Panc1 (cell line): ENCODE results near the gene DAD1. TPM values are rescaled to one million over a fixed set of nuclear protein-coding genes. Genes with fewer than 3 reads are reported as not detected.

Source experiments
- ATAC-seq: fragments of 200-7000 bp; cut with Tn5 transposase; 2 replicates; pipeline ENCODE4 v1.9.1; 2020; ENCODE audit warnings: mild to moderate bottlenecking, moderate library complexity
- BruUV-seq: library from RNA; stranded (reverse); fragments of 400-500 nt; replicated peaks from 2 replicates; lab custom pipeline; 2021; lab: Mats Ljungman, UMichigan
- CTCF ChIA-PET: fragments of 300-600 bp; sonication (Branson Sonifier 250); formaldehyde crosslinking; loops from one replicate; lab custom pipeline; 2022; ENCODE audit warnings: antibody characterized with exemption; lab: Charles Lee
- POLR2A ChIA-PET: fragments of 300-600 bp; sonication (Branson Sonifier 250); formaldehyde crosslinking; loops from one replicate; lab custom pipeline; 2022; ENCODE audit warnings: antibody characterized with exemption; lab: Charles Lee
- DNase-seq: peaks from one replicate; pipeline ENCODE4 v3.0.0-alpha.2; 2010; ENCODE audit warnings: low read depth, low spot score
- H3K27ac ChIP-seq: 2 replicates; pipeline ENCODE4 v1.5.1; 2011; ENCODE audit warnings: mild to moderate bottlenecking, low read length, inconsistent platforms
- H3K27me3 ChIP-seq: fragments of 200-500 bp; sonication (Bioruptor generic); 2 replicates; pipeline ENCODE4 v1.6.0; 2014; ENCODE audit warnings: low read length, inconsistent platforms; ENCODE audit not compliant: control insufficient read depth, insufficient read depth
- H3K36me3 ChIP-seq: fragments of 200-500 bp; sonication (Bioruptor generic); 2 replicates; pipeline ENCODE4 v1.5.1; 2014; ENCODE audit warnings: inconsistent platforms, mild to moderate bottlenecking, low read length, moderate library complexity; ENCODE audit not compliant: control insufficient read depth, insufficient read depth
- H3K4me1 ChIP-seq: 2 replicates; pipeline ENCODE4 v1.5.1; 2011; ENCODE audit warnings: inconsistent platforms, mild to moderate bottlenecking, low read length, moderate library complexity; ENCODE audit not compliant: control insufficient read depth, insufficient read depth
- H3K4me3 ChIP-seq, 2 experiments: 2 replicates each; pipeline ENCODE4 v1.5.1; 2011 to 2012; ENCODE audit warnings: low read depth in 2 of 2, low read length in 2 of 2, mild to moderate bottlenecking in 2 of 2, inconsistent platforms in 1 of 2, moderate library complexity in 1 of 2
- H3K9me3 ChIP-seq: fragments of 200-500 bp; sonication (Bioruptor generic); 2 replicates; pipeline ENCODE4 v1.5.1; 2014; ENCODE audit warnings: low read depth, mild to moderate bottlenecking, inconsistent platforms, low read length, moderate library complexity; ENCODE audit not compliant: control insufficient read depth, insufficient read depth
- CTCF ChIP-seq: fragments of 450-650 bp; IDR thresholded peaks from 2 replicates; pipeline ENCODE4 v1.5.1; 2017; ENCODE audit warnings: mild to moderate bottlenecking
- POLR2AphosphoS5 ChIP-seq: IDR thresholded peaks from 2 replicates; pipeline ENCODE4 v1.6.1; 2012; ENCODE audit warnings: mild to moderate bottlenecking, low read depth, low read length, moderate library complexity
- REST ChIP-seq, 2 experiments: IDR thresholded peaks; 2 replicates each; pipeline ENCODE4 v1.6.1; 2011 to 2012; ENCODE audit warnings: low read depth in 2 of 2, control low read depth in 1 of 2, low read length in 1 of 2, mild to moderate bottlenecking in 1 of 2, moderate library complexity in 1 of 2; ENCODE audit not compliant: insufficient read depth in 1 of 2
- SIN3A ChIP-seq: IDR thresholded peaks from 2 replicates; pipeline ENCODE4 v1.6.1; 2012; ENCODE audit warnings: low read depth, mild to moderate bottlenecking, low read length, moderate library complexity, borderline replicate concordance; ENCODE audit not compliant: insufficient read depth
- TCF7L2 ChIP-seq: IDR thresholded peaks from 2 replicates; pipeline ENCODE4 v1.6.1; 2011; ENCODE audit warnings: mild to moderate bottlenecking, low read depth, low read length, inconsistent platforms
- in situ Hi-C: cut with HindIII; loops from 2 replicates; pipeline ENCODE4 v1.10.0; 2016; ENCODE audit warnings: low sequenced_read_pairs, low pct_unique_long_range_greater_than_20kb
- intact Hi-C: fragments of 100-400 bp; cut with micrococcal nuclease; formaldehyde crosslinking; loops from one replicate; pipeline ENCODE4 v1.10.0; 2022; ENCODE audit not compliant: unreplicated experiment
- total RNA-seq: library from RNA; stranded (reverse); gene quantifications from one replicate; pipeline ENCODE4 v1.2.1, GENCODE V29; 2021; ENCODE audit not compliant: unreplicated experiment

The DAD1 gene
- total RNA-seq, 1 experiment from 2014 or later = 163 TPM

GRCh38 chr14:22546722-22547071 is 42.3 kb downstream of the DAD1 start:
- no peak for DNase-seq
- BruUV-seq = no TSS peak
- ATAC-seq = no peak
- H3K27ac ChIP-seq = no peak overlapping the region
- no peaks in the 10 kb centered on the region for H3K4me1 ChIP-seq
- no peak overlapping the region for H3K4me3 ChIP-seq
- in situ Hi-C loops = no loop called here
- no peaks in the 10 kb centered on the region for H3K36me3 ChIP-seq
- ChIA-PET POLR2A (no interaction called here), CTCF (no interaction called here)
- intact Hi-C loops = loop anchor here (5.0 kb wide), 1 partner anchor 154 kb away; no protein-coding TSS in a partner anchor
- H3K27me3 ChIP-seq = no peaks in the 10 kb centered on the region
- H3K9me3 ChIP-seq = no peaks in the 10 kb centered on the region
- TF ChIP-seq SIN3A = no peak
- no peak for TF ChIP-seq REST (IDR thresholded peaks at IDR 0.05; ENCODE audit: insufficient read depth in 1 of 2, low read depth in 2 of 2, low read length in 1 of 2)
- no peak for TF ChIP-seq TCF7L2
- TF ChIP-seq CTCF = no peak
- TF ChIP-seq POLR2AphosphoS5 = no peak

DNA sequence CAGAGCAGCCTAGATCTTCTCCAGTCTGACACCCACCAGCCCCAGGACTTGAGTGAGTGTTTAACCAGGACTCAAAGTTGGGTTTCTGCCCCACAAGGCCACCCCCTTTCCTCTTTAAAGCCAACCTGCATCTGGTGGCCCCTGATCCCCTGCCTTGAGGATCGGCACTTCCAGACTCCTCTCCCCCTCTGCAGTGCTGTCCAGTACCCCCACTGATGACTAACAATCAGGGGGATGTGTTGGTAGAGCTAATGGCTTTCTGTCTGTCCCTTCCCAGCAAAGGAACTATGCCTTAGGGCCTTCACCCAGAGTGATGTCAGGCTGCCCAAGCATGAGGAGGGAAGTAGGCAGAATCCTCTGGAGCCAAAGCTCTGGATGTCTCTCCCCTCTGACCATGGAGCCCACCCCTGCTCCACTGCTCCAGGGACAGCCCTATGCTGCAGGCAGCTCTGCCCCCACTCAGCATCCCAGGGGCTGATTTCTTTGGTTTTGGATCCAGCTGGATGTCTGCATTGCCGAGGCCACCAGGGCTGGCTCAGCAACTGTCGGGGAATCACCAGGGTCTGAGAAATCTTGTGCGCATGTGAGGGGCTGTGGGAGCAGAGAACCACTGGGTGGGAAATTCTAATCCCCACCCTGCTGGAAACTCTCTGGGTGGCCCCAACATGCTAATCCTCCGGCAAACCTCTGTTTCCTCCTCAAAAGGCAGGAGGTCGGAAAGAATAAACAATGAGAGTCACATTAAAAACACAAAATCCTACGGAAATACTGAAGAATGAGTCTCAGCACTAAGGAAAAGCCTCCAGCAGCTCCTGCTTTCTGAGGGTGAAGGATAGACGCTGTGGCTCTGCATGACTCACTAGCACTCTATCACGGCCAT is 42.9 kb downstream of the DAD1 start:
- in situ Hi-C loops (no loop called here), intact Hi-C loops (loop anchor here (5.0 kb wide), 1 partner anchor 154 kb away; no protein-coding TSS in a partner anchor)
- TF ChIP-seq POLR2AphosphoS5 (no peak), SIN3A (no peak), TCF7L2 (no peak), REST (IDR thresholded peaks at IDR 0.05; ENCODE audit: insufficient read depth in 1 of 2, low read depth in 2 of 2, low read length in 1 of 2) (no peak), CTCF (no peak)
- ATAC-seq (no peak), DNase-seq (no peak)
- H3K4me1 ChIP-seq = no peaks in the 10 kb centered on the region
- H3K27me3 ChIP-seq = no peaks in the 10 kb centered on the region
- no peak overlapping the region for H3K4me3 ChIP-seq
- BruUV-seq = no TSS peak
- H3K36me3 ChIP-seq = no peaks in the 10 kb centered on the region
- POLR2A ChIA-PET = no interaction called here
- no peak overlapping the region for H3K27ac ChIP-seq
- CTCF ChIA-PET = no interaction called here
- no peaks in the 10 kb centered on the region for H3K9me3 ChIP-seq
